IMR-90 (cell line): ENCODE measurements around the gene OR10G7. TPM values are rescaled to one million over a fixed set of nuclear protein-coding genes. Genes with fewer than 3 reads are reported as not detected.

ENCODE experiments used
- ATAC-seq: fragments of 200-7000 bp; cut with Tn5 transposase; 2 replicates; pipeline ENCODE4 v1.9.1; 2020; ENCODE audit warnings: low read depth, mild to moderate bottlenecking, moderate library complexity
- BruUV-seq: library from RNA; stranded (reverse); fragments of 400-500 nt; replicated peaks from 2 replicates; lab custom pipeline; 2021; lab: Mats Ljungman, UMichigan
- CTCF ChIA-PET: fragments of 300-600 bp; formaldehyde crosslinking; extraction: SDS; loops from one replicate; lab custom pipeline; 2021; ENCODE audit warnings: antibody characterized with exemption; lab: Yijun Ruan, JAX
- POLR2A ChIA-PET: fragments of 300-600 bp; sonication (Branson Sonifier 250); formaldehyde crosslinking; loops from one replicate; lab custom pipeline; 2022; ENCODE audit warnings: antibody characterized with exemption; ENCODE audit not compliant: unreplicated experiment; lab: Charles Lee
- DNase-seq: peaks from one replicate; pipeline ENCODE4 v3.0.0; 2013
- H2AFZ ChIP-seq: replicated peaks from 2 replicates; pipeline ENCODE3; 2013; ENCODE audit warnings: low read length, mild to moderate bottlenecking; ENCODE audit not compliant: poor library complexity
- H2AK5ac ChIP-seq: 2 replicates; pipeline ENCODE4 v1.6.1; 2013; ENCODE audit warnings: low read depth, low read length, inconsistent platforms
- H2AK9ac ChIP-seq: replicated peaks from 2 replicates; pipeline ENCODE3; 2013; ENCODE audit warnings: mild to moderate bottlenecking, low read depth, low read length, moderate library complexity; ENCODE audit not compliant: poor library complexity
- H2BK120ac ChIP-seq: 2 replicates; pipeline ENCODE4 v1.6.1; 2013; ENCODE audit warnings: low read depth, low read length, inconsistent platforms
- H2BK15ac ChIP-seq: 3 replicates; pipeline ENCODE4 v1.6.1; 2013; ENCODE audit warnings: low read depth, low read length, inconsistent platforms
- H2BK20ac ChIP-seq: 2 replicates; pipeline ENCODE4 v1.6.1; 2013; ENCODE audit warnings: low read depth, mild to moderate bottlenecking, inconsistent platforms, low read length, moderate library complexity
- H2BK5ac ChIP-seq: 2 replicates; pipeline ENCODE4 v1.6.1; 2013; ENCODE audit warnings: mild to moderate bottlenecking, low read depth, low read length, inconsistent platforms; ENCODE audit not compliant: poor library complexity, severe bottlenecking
- H3K14ac ChIP-seq: replicated peaks from 2 replicates; pipeline ENCODE4 v1.6.1; 2013; ENCODE audit warnings: low read depth, low read length, inconsistent platforms
- H3K18ac ChIP-seq: 2 replicates; pipeline ENCODE4 v1.6.1; 2013; ENCODE audit warnings: low read depth, low read length, control low read depth
- H3K23ac ChIP-seq: 2 replicates; pipeline ENCODE4 v1.6.1; 2013; ENCODE audit warnings: low read depth, low read length, inconsistent platforms
- H3K27ac ChIP-seq: 2 replicates; pipeline ENCODE4 v1.5.1; 2013; ENCODE audit warnings: mild to moderate bottlenecking, control low read depth, low read length; ENCODE audit not compliant: insufficient read depth
- H3K27me3 ChIP-seq: 2 replicates; pipeline ENCODE4 v1.6.1; 2013; ENCODE audit warnings: low read length; ENCODE audit not compliant: control insufficient read depth, insufficient read depth
- H3K36me3 ChIP-seq: 2 replicates; pipeline ENCODE4 v1.6.1; 2013; ENCODE audit warnings: low read length, mixed read lengths; ENCODE audit not compliant: control insufficient read depth, insufficient read depth
- H3K4ac ChIP-seq: 2 replicates; pipeline ENCODE4 v1.6.1; 2013; ENCODE audit warnings: low read depth, low read length, inconsistent platforms
- H3K4me1 ChIP-seq: 2 replicates; pipeline ENCODE4 v1.6.1; 2013; ENCODE audit warnings: low read length, mixed read lengths; ENCODE audit not compliant: control insufficient read depth, insufficient read depth
- H3K4me2 ChIP-seq: 2 replicates; pipeline ENCODE4 v1.6.1; 2013; ENCODE audit warnings: low read depth, mild to moderate bottlenecking, control low read depth, low read length, moderate library complexity
- H3K4me3 ChIP-seq: 2 replicates; pipeline ENCODE4 v1.5.1; 2013; ENCODE audit warnings: low read depth, mild to moderate bottlenecking, control low read depth, low read length, moderate library complexity; ENCODE audit not compliant: insufficient read depth
- H3K56ac ChIP-seq: 2 replicates; pipeline ENCODE4 v1.6.1; 2013; ENCODE audit warnings: low read length, inconsistent platforms; ENCODE audit not compliant: insufficient read depth; ENCODE audit errors: extremely low read depth
- H3K79me1 ChIP-seq, 2 experiments: 2 replicates each; pipeline ENCODE4 v1.6.1; 2013; ENCODE audit warnings: low read length in 2 of 2, inconsistent platforms in 1 of 2, low read depth in 1 of 2
- H3K9ac ChIP-seq: 2 replicates; pipeline ENCODE4 v1.6.1; 2013; ENCODE audit warnings: low read depth, low read length, control low read depth
- H3K9me1 ChIP-seq: 2 replicates; pipeline ENCODE4 v1.6.1; 2013; ENCODE audit warnings: low read length, inconsistent platforms; ENCODE audit not compliant: insufficient read depth
- H3K9me3 ChIP-seq: 2 replicates; pipeline ENCODE4 v1.6.1; 2013; ENCODE audit warnings: low read length; ENCODE audit not compliant: control insufficient read depth, insufficient read depth
- H4K20me1 ChIP-seq: 2 replicates; pipeline ENCODE4 v1.6.1; 2013; ENCODE audit warnings: low read length, inconsistent platforms; ENCODE audit not compliant: insufficient read depth
- H4K5ac ChIP-seq: 2 replicates; pipeline ENCODE4 v1.6.1; 2013; ENCODE audit warnings: mild to moderate bottlenecking, low read depth, low read length, control low read depth
- H4K8ac ChIP-seq, 2 experiments: 2 replicates each; pipeline ENCODE4 v1.6.1; 2013; ENCODE audit warnings: low read depth in 2 of 2, low read length in 2 of 2, control low read depth in 1 of 2, inconsistent platforms in 1 of 2
- H4K91ac ChIP-seq: 2 replicates; pipeline ENCODE4 v1.6.1; 2013; ENCODE audit warnings: low read depth, low read length, inconsistent platforms; ENCODE audit not compliant: insufficient read depth
- CTCF ChIP-seq: conservative IDR thresholded peaks from 2 replicates; pipeline ENCODE4 v1.5.1; 2012; ENCODE audit warnings: mild to moderate bottlenecking, low read depth, low read length, improper control_type of control experiment
- ELK1 ChIP-seq: fragments of 150-350 bp; IDR thresholded peaks from 2 replicates; pipeline ENCODE4 v1.6.1; 2016; ENCODE audit warnings: low read depth, mild to moderate bottlenecking, low read length, moderate library complexity, borderline replicate concordance
- MXI1 ChIP-seq: IDR thresholded peaks from 2 replicates; pipeline ENCODE4 v1.6.1; 2012; ENCODE audit warnings: low read depth, mild to moderate bottlenecking, low read length, moderate library complexity, borderline replicate concordance
- RCOR1 ChIP-seq: IDR thresholded peaks from 2 replicates; pipeline ENCODE4 v1.6.1; 2012; ENCODE audit warnings: mild to moderate bottlenecking, low read length, improper control_type of control experiment; ENCODE audit not compliant: insufficient replicate concordance
- SMC3 ChIP-seq: fragments of 150-350 bp; IDR thresholded peaks from 2 replicates; pipeline ENCODE4 v1.6.1; 2016; ENCODE audit warnings: low read depth, mild to moderate bottlenecking, antibody characterized with exemption, low read length, moderate library complexity
- WGBS, 2 experiments: methylation state at CpG; one replicate each; pipeline versions ENCODE4 v1.1.5 to v1.1.7; 2013; ENCODE audit warnings: missing lambda C conversion rate in 2 of 2; ENCODE audit not compliant: insufficient read length in 1 of 2; ENCODE audit errors: extremely low coverage in 2 of 2; 5-methylcytosine and 5-hydroxymethylcytosine counted together
- dilution Hi-C: fragments of 300-500 bp; cut with HindIII; formaldehyde crosslinking; loops from one replicate; pipeline ENCODE4 v1.14.3; 2018; ENCODE audit warnings: low sequenced_read_pairs; ENCODE audit not compliant: unreplicated experiment
- in situ Hi-C: fragments of 300-500 bp; cut with MboI; formaldehyde crosslinking; loops from 3 replicates; pipeline ENCODE4 v1.14.3; 2019; ENCODE audit warnings: low sequenced_read_pairs, inconsistent platforms, mixed read lengths
- intact Hi-C: fragments of 100-400 bp; cut with micrococcal nuclease; formaldehyde crosslinking; loops from 2 replicates; pipeline ENCODE4 v1.10.0; 2022
- polyA plus RNA-seq, 3 experiments: library from polyadenylated mRNA; depleted of rRNA; stranded (reverse); fragments of >200 nt; gene quantifications; 2 replicates each; pipeline ENCODE4 v1.2.3, GENCODE V29; 2012; ENCODE audit warnings: low replicate concordance in 1 of 3
- total RNA-seq: library from RNA; depleted of rRNA; stranded (reverse); fragments of >200 nt; gene quantifications from 2 replicates; pipeline ENCODE4 v1.2.3, GENCODE V29; 2012

The OR10G7 gene
- total and polyA plus RNA-seq, 2 of the 4 experiments (the other 2 are of a cell fraction) = not detected

- Histone ChIP-seq H3K4me3 (no peak overlapping the region), H4K8ac (no peak overlapping the region), H2BK120ac (no peak overlapping the region), H3K36me3 (no peaks in the 10 kb centered on the region), H3K4me2 (no peak overlapping the region), H2AK5ac (no peak overlapping the region), H3K79me1 (no peaks in the 10 kb centered on the region), H4K91ac (no peak overlapping the region), H3K9ac (no peak overlapping the region), H3K9me1 (no peaks in the 10 kb centered on the region), H3K27ac (no peak overlapping the region), H2BK5ac (no peak overlapping the region), H4K20me1 (no peaks in the 10 kb centered on the region), H3K9me3 (no peaks in the 10 kb centered on the region), H2BK20ac (no peak overlapping the region), H3K4me1 (no peaks in the 10 kb centered on the region), H4K5ac (no peak overlapping the region), H2AK9ac (no peak overlapping the region), H3K56ac (no peak overlapping the region), H3K23ac (no peak overlapping the region), H3K27me3 (peaks cover 10% of the 10 kb centered on the region), H3K14ac (no peak overlapping the region), H2AFZ (no peak overlapping the region), H2BK15ac (no peak overlapping the region), H3K4ac (no peak overlapping the region), H3K18ac (no peak overlapping the region)
- in situ Hi-C loops (loop anchor here (25.0 kb wide), 1 partner anchor 519 kb away; no protein-coding TSS in a partner anchor), intact Hi-C loops (loop anchor here (10.0 kb wide), 1 partner anchor 424 kb away; no protein-coding TSS in a partner anchor), dilution Hi-C loops (no loop called here)
- no CpG with 5 or more reads among the region's 4 CpGs for WGBS, 2 experiments
- POLR2A ChIA-PET = no interaction called here
- TF ChIP-seq RCOR1 (no peak), MXI1 (no peak), ELK1 (no peak), CTCF (no peak), SMC3 (no peak)
- DNase-seq = no peak
- ATAC-seq = no peak
- no TSS peak for BruUV-seq
- CTCF ChIA-PET = interaction anchor here (1.1 to 2.2 kb wide), 7 partner anchors 34 to 517 kb away, joined by 3 to 8 read pairs (median 5); no protein-coding TSS in a partner anchor
Measured at GRCh38 chr11:124068601-124069110, 27.5 kb upstream of the OR10G7 start.
